GM12864 (cell line): ENCODE results near the gene EPB41L4B.

Source experiments
- DNase-seq: peaks from one replicate; pipeline ENCODE4 v3.0.0-alpha.2; 2011; ENCODE audit warnings: low read depth
- H3K4me3 ChIP-seq: 2 replicates; pipeline ENCODE4 v1.5.1; 2011; ENCODE audit warnings: mild to moderate bottlenecking, low read depth, low read length, control low read depth
- CTCF ChIP-seq: IDR thresholded peaks from 2 replicates; pipeline ENCODE4 v1.5.1; 2011; ENCODE audit warnings: low read depth, mild to moderate bottlenecking, moderate library complexity, low read length, control low read depth, inconsistent platforms; ENCODE audit errors: missing control alignments

EPB41L4B gene

GRCh38 chr9:109161471-109161870 is 159.4 kb downstream of the EPB41L4B start:
- H3K4me3 ChIP-seq, result no peak overlapping the region
- DNase-seq, result no peak
- no peak for TF ChIP-seq CTCF

- H3K4me3 ChIP-seq, result no peak overlapping the region
- no peak for TF ChIP-seq CTCF
- DNase-seq, result no peak
Measured at GRCh38 chr9:109159583-109159982, 161.3 kb downstream of the EPB41L4B start.

GRCh38 chr9:109158651-109159050 is 162.2 kb downstream of the EPB41L4B start:
- no peak for TF ChIP-seq CTCF
- no peak overlapping the region for H3K4me3 ChIP-seq
- no peak for DNase-seq

- DNase-seq, result no peak
- no peak overlapping the region for H3K4me3 ChIP-seq
- TF ChIP-seq CTCF, result no peak
Measured at GRCh38 chr9:109156708-109157107, 164.2 kb downstream of the EPB41L4B start.

GRCh38 chr9:109150925-109151545 is 169.8 kb downstream of the EPB41L4B start:
- H3K4me3 ChIP-seq, result no peak overlapping the region
- DNase-seq, result no peak
- TF ChIP-seq CTCF, result no peak

- DNase-seq, result no peak
- no peak overlapping the region for H3K4me3 ChIP-seq
- TF ChIP-seq CTCF, result no peak
Measured at GRCh38 chr9:109149722-109150121, 171.1 kb downstream of the EPB41L4B start.

GRCh38 chr9:109149089-109149488 is 171.8 kb downstream of the EPB41L4B start:
- H3K4me3 ChIP-seq, result no peak overlapping the region
- no peak for TF ChIP-seq CTCF
- DNase-seq, result no peak
